MM.1S (cell line): ENCODE measurements around the gene PUDP.

ENCODE experiments used
- DNase-seq: peaks from one replicate; pipeline ENCODE4 v3.0.0-alpha.2; 2015
- H2AFZ ChIP-seq: fragments of 300-600 bp; sonication (generic); 2 replicates; pipeline ENCODE4 v1.6.0; 2016; ENCODE audit warnings: antibody characterized with exemption, low read length
- H3F3A ChIP-seq: fragments of 300-600 bp; sonication (generic); 2 replicates; pipeline ENCODE4 v1.6.1; 2016; ENCODE audit warnings: mild to moderate bottlenecking, antibody characterized with exemption, low read length, moderate library complexity, mixed read lengths; ENCODE audit not compliant: insufficient read depth
- H3K27ac ChIP-seq: fragments of 300-600 bp; sonication (generic); 2 replicates; pipeline ENCODE4 v1.5.1; 2016; ENCODE audit warnings: mild to moderate bottlenecking, low read length
- H3K27me3 ChIP-seq: fragments of 300-600 bp; sonication (generic); replicated peaks from 2 replicates; pipeline ENCODE4 v1.6.0; 2016; ENCODE audit warnings: low read length; ENCODE audit not compliant: insufficient read depth
- H3K36me3 ChIP-seq: fragments of 300-600 bp; sonication (generic); replicated peaks from 2 replicates; pipeline ENCODE4 v1.6.1; 2016; ENCODE audit warnings: mild to moderate bottlenecking, low read length, mixed read lengths; ENCODE audit not compliant: insufficient read depth
- H3K4me1 ChIP-seq: fragments of 300-600 bp; sonication (generic); 2 replicates; pipeline ENCODE4 v1.6.1; 2016; ENCODE audit warnings: low read length, mixed read lengths
- H3K4me2 ChIP-seq: fragments of 300-600 bp; sonication (generic); 2 replicates; pipeline ENCODE4 v1.6.0; 2016; ENCODE audit warnings: low read depth, low read length
- H3K4me3 ChIP-seq: fragments of 300-600 bp; sonication (generic); 2 replicates; pipeline ENCODE4 v1.5.1; 2016; ENCODE audit warnings: low read length, mixed read lengths
- H3K79me2 ChIP-seq: fragments of 300-600 bp; sonication (generic); 2 replicates; pipeline ENCODE4 v1.6.1; 2016; ENCODE audit warnings: mixed run types, low read length, mixed read lengths
- H3K9ac ChIP-seq: fragments of 300-600 bp; sonication (generic); 2 replicates; pipeline ENCODE4 v1.6.1; 2016; ENCODE audit warnings: low read length, mixed read lengths
- H3K9me2 ChIP-seq: fragments of 300-600 bp; sonication (generic); replicated peaks from 2 replicates; pipeline ENCODE4 v1.6.1; 2016; ENCODE audit warnings: mild to moderate bottlenecking, low read length, mixed read lengths; ENCODE audit not compliant: insufficient read depth
- H3K9me3 ChIP-seq: fragments of 300-600 bp; sonication (generic); replicated peaks from 2 replicates; pipeline ENCODE4 v1.6.1; 2016; ENCODE audit warnings: mild to moderate bottlenecking, low read length, mixed read lengths; ENCODE audit not compliant: insufficient read depth
- H4K20me1 ChIP-seq: fragments of 300-600 bp; sonication (generic); 2 replicates; pipeline ENCODE4 v1.6.1; 2016; ENCODE audit warnings: mild to moderate bottlenecking, low read length, moderate library complexity, mixed read lengths; ENCODE audit not compliant: insufficient read depth
- EZH2 ChIP-seq: fragments of 300-600 bp; sonication (generic); optimal IDR thresholded peaks from 2 replicates; pipeline ENCODE3; 2017; ENCODE audit warnings: low read depth, mild to moderate bottlenecking, antibody characterized with exemption, low read length, mixed read lengths
- EZH2phosphoT487 ChIP-seq: fragments of 300-600 bp; sonication (generic); IDR thresholded peaks from 2 replicates; pipeline ENCODE4 v1.6.1; 2018; ENCODE audit warnings: antibody characterized with exemption, low read length
- TF ChIP-seq, protein P1 (sequence below): fragments of 300-600 bp; sonication (generic); IDR thresholded peaks from 2 replicates; pipeline ENCODE4 v1.5.1; 2016; ENCODE audit warnings: antibody characterized with exemption, low read length, mixed read lengths

The PUDP gene

DNA sequence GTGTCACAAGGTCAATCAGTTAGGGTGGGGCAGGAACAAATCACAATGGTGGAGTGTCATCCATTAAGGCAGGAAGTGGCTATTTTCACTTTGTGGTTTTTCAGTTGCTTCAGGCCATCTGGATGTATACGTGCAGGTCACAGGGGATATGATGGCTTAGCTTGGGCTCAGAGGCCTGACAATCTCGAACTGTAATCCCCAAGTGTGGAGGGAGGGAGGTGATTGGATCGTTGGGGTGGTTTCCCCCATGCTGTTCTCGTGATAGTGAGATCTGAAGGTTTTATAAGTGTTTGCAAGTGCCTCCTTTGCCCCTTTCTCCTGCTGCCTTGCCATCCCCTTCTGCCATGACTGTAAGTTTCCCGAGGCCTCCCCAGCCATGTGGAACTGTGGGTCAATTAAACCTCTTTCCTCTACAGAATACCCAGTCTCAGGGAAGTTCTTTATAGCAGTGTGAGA, 37.1 kb downstream of the PUDP start:
- H3K9me3 ChIP-seq: no peaks in the 10 kb centered on the region
- no peaks in the 10 kb centered on the region for H3K79me2 ChIP-seq
- H3K9me2 ChIP-seq: no peaks in the 10 kb centered on the region
- H2AFZ ChIP-seq: no peak overlapping the region
- H4K20me1 ChIP-seq: no peaks in the 10 kb centered on the region
- no peaks in the 10 kb centered on the region for H3K36me3 ChIP-seq
- no peak overlapping the region for H3K9ac ChIP-seq
- TF ChIP-seq, protein P1, sequence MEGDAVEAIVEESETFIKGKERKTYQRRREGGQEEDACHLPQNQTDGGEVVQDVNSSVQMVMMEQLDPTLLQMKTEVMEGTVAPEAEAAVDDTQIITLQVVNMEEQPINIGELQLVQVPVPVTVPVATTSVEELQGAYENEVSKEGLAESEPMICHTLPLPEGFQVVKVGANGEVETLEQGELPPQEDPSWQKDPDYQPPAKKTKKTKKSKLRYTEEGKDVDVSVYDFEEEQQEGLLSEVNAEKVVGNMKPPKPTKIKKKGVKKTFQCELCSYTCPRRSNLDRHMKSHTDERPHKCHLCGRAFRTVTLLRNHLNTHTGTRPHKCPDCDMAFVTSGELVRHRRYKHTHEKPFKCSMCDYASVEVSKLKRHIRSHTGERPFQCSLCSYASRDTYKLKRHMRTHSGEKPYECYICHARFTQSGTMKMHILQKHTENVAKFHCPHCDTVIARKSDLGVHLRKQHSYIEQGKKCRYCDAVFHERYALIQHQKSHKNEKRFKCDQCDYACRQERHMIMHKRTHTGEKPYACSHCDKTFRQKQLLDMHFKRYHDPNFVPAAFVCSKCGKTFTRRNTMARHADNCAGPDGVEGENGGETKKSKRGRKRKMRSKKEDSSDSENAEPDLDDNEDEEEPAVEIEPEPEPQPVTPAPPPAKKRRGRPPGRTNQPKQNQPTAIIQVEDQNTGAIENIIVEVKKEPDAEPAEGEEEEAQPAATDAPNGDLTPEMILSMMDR: no peak
- TF ChIP-seq EZH2phosphoT487 (no peak), EZH2 (no peak)
- peaks cover 14% of the 10 kb centered on the region; the same call in 1 of the 2 replicates for H3K4me1 ChIP-seq
- H3F3A ChIP-seq: no peaks in the 10 kb centered on the region
- no peak overlapping the region for H3K4me2 ChIP-seq
- DNase-seq: peak; percentile 69
- H3K27me3 ChIP-seq: no peaks in the 10 kb centered on the region
- H3K27ac ChIP-seq: peak overlapping the region; percentile 43; the same call in 1 of the 2 replicates
- H3K4me3 ChIP-seq: no peak overlapping the region

DNA sequence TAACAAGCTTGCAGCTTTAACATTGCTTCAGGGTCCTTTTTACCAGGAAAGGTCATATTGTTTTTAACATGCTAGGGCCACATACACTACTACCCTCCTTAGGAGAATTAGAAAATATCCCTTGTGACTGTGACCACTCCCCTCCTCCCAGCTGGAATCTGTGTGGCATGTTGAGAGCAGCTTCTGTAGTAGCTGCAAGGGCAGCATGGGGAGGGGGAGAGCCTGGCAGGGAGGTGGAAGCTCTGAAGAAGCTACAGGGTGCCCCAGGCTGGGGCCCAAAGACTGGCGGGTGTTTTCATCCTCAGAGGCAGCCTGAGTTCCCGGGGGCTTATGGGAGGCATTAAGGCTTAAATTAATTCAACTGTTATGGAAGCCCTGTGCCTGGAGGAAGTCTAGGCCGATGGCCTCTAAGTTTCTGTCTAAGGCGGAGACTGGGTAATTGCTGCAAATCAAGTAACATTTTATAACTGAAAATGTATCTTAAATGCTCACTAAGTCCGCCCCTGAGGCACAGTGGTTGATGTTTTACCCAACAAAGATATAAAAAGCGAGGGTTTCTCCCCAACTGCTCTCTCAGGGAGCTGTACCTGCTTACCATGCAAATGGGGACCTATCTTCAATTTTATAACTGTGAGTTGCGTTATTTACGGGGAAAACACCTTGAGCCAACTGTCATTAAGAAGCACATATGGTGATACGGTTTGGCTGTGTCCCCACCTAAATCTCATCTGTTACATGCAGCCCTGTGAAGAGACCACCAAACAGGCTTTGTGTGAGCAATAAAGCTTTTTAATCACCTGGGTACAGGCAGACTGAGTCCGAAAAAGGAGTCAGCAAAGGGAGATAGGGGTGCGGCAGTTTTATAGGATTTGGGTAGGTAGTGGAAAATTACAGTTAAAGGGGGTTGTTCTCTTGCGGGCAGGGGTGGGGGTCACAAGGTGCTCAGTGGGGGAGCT, 37.8 kb downstream of the PUDP start:
- no peak overlapping the region for H3K4me2 ChIP-seq
- TF ChIP-seq EZH2 (no peak), EZH2phosphoT487 (no peak)
- TF ChIP-seq, protein P1: no peak
- H3K4me1 ChIP-seq: peaks cover 14% of the 10 kb centered on the region; the same call in 1 of the 2 replicates
- no peaks in the 10 kb centered on the region for H3K79me2 ChIP-seq
- no peak for DNase-seq
- H3K27ac ChIP-seq: no peak overlapping the region
- no peak overlapping the region for H3K9ac ChIP-seq
- H2AFZ ChIP-seq: no peak overlapping the region
- H3K4me3 ChIP-seq: no peak overlapping the region
- no peaks in the 10 kb centered on the region; the same call in 1 of the 2 replicates for H3K36me3 ChIP-seq
- no peaks in the 10 kb centered on the region for H4K20me1 ChIP-seq
- H3K9me2 ChIP-seq: no peaks in the 10 kb centered on the region
- H3K27me3 ChIP-seq: no peaks in the 10 kb centered on the region
- H3F3A ChIP-seq: no peaks in the 10 kb centered on the region
- H3K9me3 ChIP-seq: no peaks in the 10 kb centered on the region

DNA sequence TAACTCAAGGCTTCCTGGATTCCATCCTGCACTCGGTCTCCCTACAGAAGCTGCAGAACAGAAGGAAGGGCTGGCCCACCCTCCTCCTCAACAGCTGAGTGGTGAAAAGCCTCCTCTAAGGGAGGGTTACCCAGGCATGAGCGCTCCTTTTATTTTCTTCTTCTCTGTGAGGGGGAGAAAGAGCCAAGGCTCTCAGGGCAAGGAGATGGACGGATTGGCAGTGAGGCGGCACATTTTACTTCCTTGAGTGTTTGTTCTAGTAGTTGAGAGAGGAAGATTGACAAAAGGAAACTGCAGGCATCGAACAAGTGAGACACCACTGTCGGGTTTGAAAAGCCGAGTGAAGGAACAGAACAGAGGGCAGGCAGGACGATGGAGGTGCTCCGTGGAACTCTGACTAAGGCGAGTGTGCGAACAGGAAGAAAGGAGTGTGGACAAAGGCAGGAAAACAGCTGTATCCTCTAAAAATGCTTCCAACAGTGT, 38.9 kb downstream of the PUDP start:
- Histone ChIP-seq H3K9me3 (no peaks in the 10 kb centered on the region), H4K20me1 (no peaks in the 10 kb centered on the region), H3K9ac (no peak overlapping the region), H3F3A (no peaks in the 10 kb centered on the region), H3K4me1 (peaks cover 14% of the 10 kb centered on the region; the same call in 1 of the 2 replicates), H3K4me3 (no peak overlapping the region), H3K36me3 (no peaks in the 10 kb centered on the region; the same call in 1 of the 2 replicates), H3K9me2 (no peaks in the 10 kb centered on the region), H3K4me2 (no peak overlapping the region), H2AFZ (no peak overlapping the region), H3K27ac (no peak overlapping the region), H3K79me2 (no peaks in the 10 kb centered on the region), H3K27me3 (no peaks in the 10 kb centered on the region)
- no peak for DNase-seq
- TF ChIP-seq EZH2phosphoT487: no peak
- TF ChIP-seq, protein P1: no peak
